Astrocyte (in vitro differentiated cells and primary cell): ENCODE data around the gene RASEF. TPM values are rescaled to one million over a fixed set of nuclear protein-coding genes. Genes with fewer than 3 reads are reported as not detected.

Source experiments
- DNase-seq: peaks from one replicate; pipeline ENCODE4 v3.0.0-alpha.2; 2010; ENCODE audit warnings: low read depth
- FAIRE-seq: peaks from 2 replicates; lab custom pipeline; 2011; peaks lifted over from hg19 to GRCh38; lab: Jason Lieb, UNC
- H2AFZ ChIP-seq: 2 replicates; pipeline ENCODE4 v1.6.0; 2012; ENCODE audit warnings: low read depth, low read length, inconsistent platforms
- H3K27ac ChIP-seq: 2 replicates; pipeline ENCODE4 v1.5.1; 2011; ENCODE audit warnings: low read depth, low read length, inconsistent platforms
- H3K27me3 ChIP-seq: 2 replicates; pipeline ENCODE4 v1.6.0; 2011; ENCODE audit warnings: low read length, inconsistent platforms; ENCODE audit not compliant: insufficient read depth
- H3K36me3 ChIP-seq: 2 replicates; pipeline ENCODE4 v1.5.1; 2011; ENCODE audit warnings: low read length, inconsistent platforms; ENCODE audit not compliant: insufficient read depth
- H3K4me1 ChIP-seq: 2 replicates; pipeline ENCODE4 v1.5.1; 2011; ENCODE audit warnings: low read length, inconsistent platforms; ENCODE audit not compliant: insufficient read depth
- H3K4me2 ChIP-seq: 2 replicates; pipeline ENCODE4 v1.6.0; 2012; ENCODE audit warnings: low read length, inconsistent platforms
- H3K4me3 ChIP-seq: 2 replicates; pipeline ENCODE4 v1.5.1; 2011; ENCODE audit warnings: low read depth, mild to moderate bottlenecking, low read length, inconsistent platforms; ENCODE audit not compliant: insufficient read depth
- H3K79me2 ChIP-seq: 2 replicates; pipeline ENCODE4 v1.6.0; 2012; ENCODE audit warnings: mild to moderate bottlenecking, low read length, inconsistent platforms; ENCODE audit not compliant: insufficient read depth
- H3K9ac ChIP-seq: 2 replicates; pipeline ENCODE4 v1.6.0; 2012; ENCODE audit warnings: mild to moderate bottlenecking, low read length, inconsistent platforms
- H3K9me3 ChIP-seq: 2 replicates; pipeline ENCODE4 v1.5.1; 2012; ENCODE audit warnings: low read depth, mild to moderate bottlenecking, low read length, inconsistent platforms; ENCODE audit not compliant: insufficient read depth
- H4K20me1 ChIP-seq: 2 replicates; pipeline ENCODE4 v1.6.0; 2012; ENCODE audit warnings: low read length, inconsistent platforms; ENCODE audit not compliant: insufficient read depth
- H3K27ac Mint-ChIP-seq: one replicate; pipeline ENCODE4 v1.8.0; 2021; ENCODE audit warnings: mild to moderate bottlenecking, mixed read lengths; ENCODE audit not compliant: unreplicated experiment
- H3K27me3 Mint-ChIP-seq: one replicate; pipeline ENCODE4 v1.8.0; 2021; ENCODE audit warnings: low read depth, mixed read lengths; ENCODE audit not compliant: unreplicated experiment
- H3K36me3 Mint-ChIP-seq: one replicate; pipeline ENCODE4 v1.8.0; 2021; ENCODE audit warnings: low read depth, mixed read lengths; ENCODE audit not compliant: unreplicated experiment
- H3K4me1 Mint-ChIP-seq: one replicate; pipeline ENCODE4 v1.8.0; 2021; ENCODE audit warnings: low read depth, mixed read lengths; ENCODE audit not compliant: unreplicated experiment
- H3K4me3 Mint-ChIP-seq: one replicate; pipeline ENCODE4 v1.8.0; 2021; ENCODE audit warnings: mild to moderate bottlenecking, moderate library complexity, mixed read lengths; ENCODE audit not compliant: unreplicated experiment
- H3K9me3 Mint-ChIP-seq: one replicate; pipeline ENCODE4 v1.8.0; 2021; ENCODE audit warnings: mild to moderate bottlenecking, mixed read lengths; ENCODE audit not compliant: unreplicated experiment
- EZH2 ChIP-seq: IDR thresholded peaks from 2 replicates; pipeline ENCODE4 v1.6.1; 2012; ENCODE audit warnings: mild to moderate bottlenecking, low read length, inconsistent platforms; ENCODE audit not compliant: insufficient read depth
- total RNA-seq: library from RNA; stranded (reverse); gene quantifications from 2 replicates; pipeline ENCODE4 v1.2.1, GENCODE V29; 2021
- TF ChIP-seq, protein P1 (sequence below): IDR thresholded peaks from 2 replicates; pipeline ENCODE4 v1.5.1; 2011; ENCODE audit warnings: low read depth, mild to moderate bottlenecking, inconsistent platforms, low read length, moderate library complexity; ENCODE audit not compliant: insufficient read depth

RASEF gene
- total RNA-seq, 1 donor from 2014 or later: 0.91 TPM

DNA sequence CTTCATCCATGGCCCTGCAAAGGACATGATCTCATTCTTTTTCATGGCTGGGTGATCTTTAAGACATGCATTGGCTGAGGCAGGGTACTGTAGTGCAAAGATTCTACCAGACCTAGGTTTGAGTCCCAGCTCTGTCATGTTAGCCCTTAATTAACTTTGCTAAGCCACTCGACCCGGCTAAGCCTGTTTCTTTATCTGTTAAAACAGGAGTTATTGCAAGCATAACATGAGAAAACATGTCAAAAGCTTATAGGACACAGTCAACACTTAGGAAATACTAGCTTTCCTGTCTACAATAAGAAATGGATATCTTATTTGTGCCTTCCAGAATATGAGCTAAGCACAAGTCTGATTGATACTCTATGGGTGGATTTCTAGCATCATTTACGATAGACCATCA lies 92.6 kb downstream of the RASEF start:
- no peak overlapping the region for H3K4me2 ChIP-seq
- DNase-seq: no peak
- no peak overlapping the region for H3K4me3 ChIP-seq
- no peaks in the 10 kb centered on the region for H4K20me1 ChIP-seq
- no peak overlapping the region for H3K27ac Mint-ChIP-seq
- peaks cover 8% of the 10 kb centered on the region for H3K4me1 Mint-ChIP-seq
- H3K36me3 ChIP-seq: no peaks in the 10 kb centered on the region
- TF ChIP-seq, protein P1, sequence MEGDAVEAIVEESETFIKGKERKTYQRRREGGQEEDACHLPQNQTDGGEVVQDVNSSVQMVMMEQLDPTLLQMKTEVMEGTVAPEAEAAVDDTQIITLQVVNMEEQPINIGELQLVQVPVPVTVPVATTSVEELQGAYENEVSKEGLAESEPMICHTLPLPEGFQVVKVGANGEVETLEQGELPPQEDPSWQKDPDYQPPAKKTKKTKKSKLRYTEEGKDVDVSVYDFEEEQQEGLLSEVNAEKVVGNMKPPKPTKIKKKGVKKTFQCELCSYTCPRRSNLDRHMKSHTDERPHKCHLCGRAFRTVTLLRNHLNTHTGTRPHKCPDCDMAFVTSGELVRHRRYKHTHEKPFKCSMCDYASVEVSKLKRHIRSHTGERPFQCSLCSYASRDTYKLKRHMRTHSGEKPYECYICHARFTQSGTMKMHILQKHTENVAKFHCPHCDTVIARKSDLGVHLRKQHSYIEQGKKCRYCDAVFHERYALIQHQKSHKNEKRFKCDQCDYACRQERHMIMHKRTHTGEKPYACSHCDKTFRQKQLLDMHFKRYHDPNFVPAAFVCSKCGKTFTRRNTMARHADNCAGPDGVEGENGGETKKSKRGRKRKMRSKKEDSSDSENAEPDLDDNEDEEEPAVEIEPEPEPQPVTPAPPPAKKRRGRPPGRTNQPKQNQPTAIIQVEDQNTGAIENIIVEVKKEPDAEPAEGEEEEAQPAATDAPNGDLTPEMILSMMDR: no peak
- no peak for TF ChIP-seq EZH2
- H3K36me3 Mint-ChIP-seq: no peaks in the 10 kb centered on the region
- H3K27me3 Mint-ChIP-seq: no peaks in the 10 kb centered on the region
- no peak for FAIRE-seq
- peaks cover 2% of the 10 kb centered on the region for H3K9me3 Mint-ChIP-seq
- no peaks in the 10 kb centered on the region for H3K27me3 ChIP-seq
- H2AFZ ChIP-seq: no peak overlapping the region
- H3K27ac ChIP-seq: no peak overlapping the region
- H3K4me3 Mint-ChIP-seq: no peak overlapping the region
- H3K4me1 ChIP-seq: no peaks in the 10 kb centered on the region
- peaks cover 2% of the 10 kb centered on the region for H3K9me3 ChIP-seq
- H3K9ac ChIP-seq: no peak overlapping the region
- H3K79me2 ChIP-seq: no peaks in the 10 kb centered on the region

DNA sequence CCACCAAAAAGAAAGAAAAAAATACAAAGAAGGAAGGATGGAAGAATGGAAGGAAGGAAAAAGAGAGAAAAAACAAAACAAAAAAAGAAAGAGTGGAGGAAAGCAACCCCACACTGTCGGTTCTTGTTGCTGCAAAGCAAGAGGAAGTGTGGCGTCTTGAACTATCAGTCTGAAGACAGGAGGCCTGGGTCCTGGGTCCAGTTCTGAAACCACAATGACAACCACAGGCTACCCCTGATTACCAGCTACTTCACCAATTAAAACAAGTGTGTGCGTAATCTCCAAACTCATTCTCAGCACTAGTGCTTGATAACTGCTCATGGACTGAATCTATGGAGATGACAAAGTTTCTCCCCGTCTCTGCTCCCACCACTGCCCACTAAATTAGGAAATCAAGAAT lies 93.7 kb downstream of the RASEF start:
- Mint-ChIP-seq H3K4me1 (peaks cover 8% of the 10 kb centered on the region), H3K27me3 (no peaks in the 10 kb centered on the region), H3K4me3 (no peak overlapping the region), H3K27ac (no peak overlapping the region), H3K9me3 (peaks cover 2% of the 10 kb centered on the region), H3K36me3 (no peaks in the 10 kb centered on the region)
- Histone ChIP-seq H3K4me1 (no peaks in the 10 kb centered on the region), H3K27me3 (no peaks in the 10 kb centered on the region), H3K4me2 (no peak overlapping the region), H3K36me3 (no peaks in the 10 kb centered on the region), H2AFZ (no peak overlapping the region), H3K27ac (no peak overlapping the region), H3K9ac (no peak overlapping the region), H3K9me3 (peaks cover 2% of the 10 kb centered on the region), H4K20me1 (no peaks in the 10 kb centered on the region), H3K4me3 (no peak overlapping the region), H3K79me2 (no peaks in the 10 kb centered on the region)
- TF ChIP-seq, protein P1: no peak
- TF ChIP-seq EZH2: no peak
- FAIRE-seq: no peak
- no peak for DNase-seq

DNA sequence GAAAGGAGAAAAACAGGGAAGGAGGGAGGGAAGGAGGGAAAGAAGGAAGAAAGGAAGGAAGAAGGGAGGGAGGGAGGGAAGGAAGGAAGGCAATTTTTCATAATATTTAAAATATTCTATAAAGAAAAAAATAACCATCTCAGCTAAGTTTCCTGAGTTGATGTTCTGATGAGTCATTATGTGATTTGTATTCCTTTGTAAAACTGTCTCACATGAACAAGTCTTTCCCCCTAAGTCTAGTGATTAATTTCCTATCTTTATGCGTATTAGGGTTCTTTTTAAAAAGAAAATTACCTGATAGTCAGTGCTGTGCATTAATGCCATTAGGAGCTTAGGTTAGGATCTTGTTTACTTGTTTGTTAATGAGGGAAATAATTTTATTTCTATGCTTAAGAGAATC lies 94.1 kb downstream of the RASEF start:
- Histone ChIP-seq H3K79me2 (no peaks in the 10 kb centered on the region), H3K4me2 (no peak overlapping the region), H3K27ac (no peak overlapping the region), H3K4me1 (no peaks in the 10 kb centered on the region), H3K9ac (no peak overlapping the region), H3K36me3 (no peaks in the 10 kb centered on the region), H3K27me3 (no peaks in the 10 kb centered on the region), H3K9me3 (peaks cover 2% of the 10 kb centered on the region), H4K20me1 (no peaks in the 10 kb centered on the region), H3K4me3 (no peak overlapping the region), H2AFZ (no peak overlapping the region)
- H3K27ac Mint-ChIP-seq: no peak overlapping the region
- H3K4me3 Mint-ChIP-seq: no peak overlapping the region
- FAIRE-seq (no peak), DNase-seq (peak; percentile 17)
- H3K4me1 Mint-ChIP-seq: peaks cover 8% of the 10 kb centered on the region
- H3K27me3 Mint-ChIP-seq: no peaks in the 10 kb centered on the region
- peaks cover 2% of the 10 kb centered on the region for H3K9me3 Mint-ChIP-seq
- H3K36me3 Mint-ChIP-seq: no peaks in the 10 kb centered on the region
- TF ChIP-seq, protein P1: no peak
